ENCODE results near the gene NDE1.

- TF ChIP-seq CTCF (IDR thresholded peaks at IDR 0.05; ENCODE audit: extremely low read depth in 1 of 2, insufficient read depth in 1 of 2, low read depth in 1 of 2, low read length in 2 of 2) = no peak
- no peak for TF ChIP-seq POLR2A (IDR thresholded peaks at IDR 0.05; ENCODE audit: low read depth, low read length)
- TF ChIP-seq, protein P1, sequence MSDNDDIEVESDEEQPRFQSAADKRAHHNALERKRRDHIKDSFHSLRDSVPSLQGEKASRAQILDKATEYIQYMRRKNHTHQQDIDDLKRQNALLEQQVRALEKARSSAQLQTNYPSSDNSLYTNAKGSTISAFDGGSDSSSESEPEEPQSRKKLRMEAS (IDR thresholded peaks at IDR 0.05; ENCODE audit: insufficient read depth, insufficient read length) = no peak
- TF ChIP-seq EZH2 (IDR thresholded peaks at IDR 0.05; ENCODE audit: borderline replicate concordance, low read depth, low read length, severe bottlenecking) = no peak
- TF ChIP-seq MYC (IDR thresholded peaks at IDR 0.05; ENCODE audit: low read depth, low read length) = no peak
- TF ChIP-seq POLR2AphosphoS5 (IDR thresholded peaks at IDR 0.05; ENCODE audit: insufficient read depth, low read depth, low read length) = no peak
- no peak for TF ChIP-seq JUN (IDR thresholded peaks at IDR 0.05; ENCODE audit: borderline replicate concordance, insufficient read depth, insufficient read length, low read depth)
- no peak for TF ChIP-seq FOS (IDR thresholded peaks at IDR 0.05; ENCODE audit: borderline replicate concordance, insufficient read depth, low read length)
- TF ChIP-seq GATA2 (IDR thresholded peaks at IDR 0.05; ENCODE audit: insufficient read depth, insufficient read length, low read depth, low read length) = no peak
These were observed 98.6 kb downstream of the NDE1 start for GRCh38 chr16:15748654-15749053.

All from endothelial cell of umbilical vein (primary cell).